Inflammatory macrophage treated with lipopolysaccharide for 1 hour (primary cell): Measurements from ENCODE around the gene BICDL2.
A peak's percentile ranks its signal among the peaks of the same experiment; 100 is the strongest.

Source experiments
- DNase-seq, 2 donors: peaks; one replicate each; pipeline ENCODE4 v3.0.0-alpha.2; 2020 to 2022

The BICDL2 gene

GRCh38 chr16:3046641-3047386, 10.1 kb upstream of the BICDL2 start:
- DNase-seq: no peak

GRCh38 chr16:3045758-3046640, 9.3 kb upstream of the BICDL2 start, which contains the start of gene MMP25:
Gene MMP25 (plus strand): TSS chr16:3046561. CDS start chr16:3046918, 357 bp downstream.
- DNase-seq: peak; percentile 55 to 63

- no peak for DNase-seq
These were observed 8.0 kb upstream of the BICDL2 start for GRCh38 chr16:3044708-3045107.

- DNase-seq: no peak
These were observed 5.6 kb upstream of the BICDL2 start for GRCh38 chr16:3042376-3042775.

GRCh38 chr16:3038896-3039295, 2.2 kb upstream of the BICDL2 start:
- DNase-seq: no peak

- no peak for DNase-seq
These were observed 1.5 kb upstream of the BICDL2 start for GRCh38 chr16:3038256-3038655.

- DNase-seq: no peak
These were observed 595 bp downstream of the BICDL2 start for GRCh38 chr16:3035972-3036725.

GRCh38 chr16:3035289-3035971, 1.3 kb downstream of the BICDL2 start:
- no peak for DNase-seq

GRCh38 chr16:3032624-3033023, 4.1 kb downstream of the BICDL2 start:
- no peak for DNase-seq

GRCh38 chr16:3030222-3031212, 6.2 kb downstream of the BICDL2 start:
- DNase-seq: no peak

- no peak for DNase-seq
These were observed 7.1 kb downstream of the BICDL2 start for GRCh38 chr16:3029491-3030221.

- DNase-seq: no peak
These were observed 7.9 kb downstream of the BICDL2 start for GRCh38 chr16:3028716-3029319.

- DNase-seq: peak; percentile 75 to 93
These were observed 8.6 kb downstream of the BICDL2 start for GRCh38 chr16:3027983-3028715.

GRCh38 chr16:3027489-3027795, 9.3 kb downstream of the BICDL2 start:
- DNase-seq: no peak

- no peak for DNase-seq
These were observed 9.9 kb downstream of the BICDL2 start for GRCh38 chr16:3026609-3027488.

GRCh38 chr16:3026003-3026378, 10.8 kb downstream of the BICDL2 start:
- DNase-seq: no peak

- no peak for DNase-seq
These were observed 11.4 kb downstream of the BICDL2 start for GRCh38 chr16:3025032-3026002.
